Calu3 (cell line): Measurements from ENCODE around the gene ARVCF. TPM values are rescaled to one million over a fixed set of nuclear protein-coding genes. Genes with fewer than 3 reads are reported as not detected.

Experiments
- BruUV-seq: library from RNA; stranded (reverse); fragments of 400-500 nt; replicated peaks from 2 replicates; lab custom pipeline; 2021; lab: Mats Ljungman, UMichigan
- CTCF ChIA-PET: fragments of 300-600 bp; sonication (Branson Sonifier 250); formaldehyde crosslinking; loops from one replicate; lab custom pipeline; 2022; ENCODE audit warnings: antibody characterized with exemption; lab: Charles Lee
- DNase-seq: peaks from one replicate; pipeline ENCODE4 v3.0.0; 2022
- H3K27ac Mint-ChIP-seq: one replicate; pipeline ENCODE4 v1.8.0; 2022; ENCODE audit warnings: mixed read lengths; ENCODE audit not compliant: unreplicated experiment
- H3K27me3 Mint-ChIP-seq: one replicate; pipeline ENCODE4 v1.8.0; 2022; ENCODE audit warnings: mixed read lengths; ENCODE audit not compliant: unreplicated experiment
- H3K36me3 Mint-ChIP-seq: one replicate; pipeline ENCODE4 v1.8.0; 2022; ENCODE audit warnings: mild to moderate bottlenecking, moderate library complexity, mixed read lengths; ENCODE audit not compliant: insufficient read depth, unreplicated experiment
- H3K4me1 Mint-ChIP-seq: one replicate; pipeline ENCODE4 v1.8.0; 2022; ENCODE audit warnings: mild to moderate bottlenecking, low read depth, mixed read lengths; ENCODE audit not compliant: unreplicated experiment
- H3K4me3 Mint-ChIP-seq: one replicate; pipeline ENCODE4 v1.8.0; 2022; ENCODE audit warnings: mild to moderate bottlenecking, low read depth, moderate library complexity, mixed read lengths; ENCODE audit not compliant: unreplicated experiment
- H3K9me3 Mint-ChIP-seq: one replicate; pipeline ENCODE4 v1.8.0; 2022; ENCODE audit warnings: low read depth, mixed read lengths; ENCODE audit not compliant: unreplicated experiment
- CTCF ChIP-seq: fragments of 200-600 bp; IDR thresholded peaks from one replicate; pipeline ENCODE4 v1.8.0; 2022; ENCODE audit warnings: antibody characterized with exemption; ENCODE audit not compliant: unreplicated experiment
- intact Hi-C: fragments of 100-400 bp; cut with micrococcal nuclease; formaldehyde crosslinking; loops from one replicate; pipeline ENCODE4 v1.10.0; 2022; ENCODE audit not compliant: unreplicated experiment
- total RNA-seq: library from RNA; stranded (reverse); gene quantifications from 2 replicates; pipeline ENCODE4 v1.2.3, GENCODE V29; 2022

The ARVCF gene
- total RNA-seq, 1 experiment from 2014 or later, result 19.7 TPM

- Mint-ChIP-seq H3K4me3 (no peak overlapping the region), H3K36me3 (peaks cover 73% of the 10 kb centered on the region), H3K9me3 (no peaks in the 10 kb centered on the region), H3K27ac (peak overlapping the region; percentile 1), H3K27me3 (no peaks in the 10 kb centered on the region), H3K4me1 (peaks cover 45% of the 10 kb centered on the region)
- TF ChIP-seq CTCF, result peak; percentile 31
- BruUV-seq, result no TSS peak
- intact Hi-C loops, result no loop called here
- CTCF ChIA-PET, result interaction anchor here (0.7 kb wide), 1 partner anchor 209 kb away, joined by 3 read pairs; no protein-coding TSS in a partner anchor
- no peak for DNase-seq
These were observed 50.6 kb downstream of the ARVCF start for GRCh38 chr22:19965771-19966709.

DNA sequence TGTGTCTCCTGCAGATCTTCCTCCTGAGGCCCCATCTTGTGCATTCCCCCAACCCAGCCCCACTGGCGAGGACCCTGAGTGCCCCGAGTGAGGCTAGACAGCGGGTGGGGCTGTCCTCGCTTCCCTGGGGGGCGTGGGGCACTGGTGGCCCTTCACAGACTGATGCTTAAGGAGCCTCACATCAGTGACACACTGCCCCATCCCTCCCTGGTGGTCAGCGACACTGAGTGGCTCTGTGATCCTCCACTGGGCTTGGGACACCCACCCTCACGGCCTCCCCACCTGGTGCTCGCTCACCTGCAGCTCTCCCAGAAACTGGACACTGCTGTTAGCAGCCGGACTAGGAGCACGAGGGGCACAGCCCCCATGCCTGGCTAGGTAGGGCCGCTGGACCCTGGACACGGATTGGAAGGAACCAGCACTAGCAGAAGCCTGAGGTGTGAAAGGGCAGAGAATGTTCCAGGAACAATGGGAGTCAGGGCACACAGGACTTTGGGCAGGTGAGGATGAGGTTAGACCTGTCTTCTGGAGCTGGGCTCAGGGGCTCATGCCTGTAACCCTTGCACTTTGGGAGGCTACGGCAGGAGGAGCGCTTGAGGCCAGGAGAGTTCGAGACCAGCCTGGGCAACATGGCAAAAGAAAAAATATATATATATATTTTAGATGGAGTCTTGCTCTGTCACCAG lies 51.8 kb downstream of the ARVCF start:
- DNase-seq, result no peak
- BruUV-seq, result no TSS peak
- no peaks in the 10 kb centered on the region for H3K27me3 Mint-ChIP-seq
- no peaks in the 10 kb centered on the region for H3K9me3 Mint-ChIP-seq
- no peak overlapping the region for H3K27ac Mint-ChIP-seq
- intact Hi-C loops, result no loop called here
- no peak for TF ChIP-seq CTCF
- CTCF ChIA-PET, result no interaction called here
- no peak overlapping the region for H3K4me3 Mint-ChIP-seq
- H3K36me3 Mint-ChIP-seq, result peaks cover 73% of the 10 kb centered on the region
- peaks cover 57% of the 10 kb centered on the region for H3K4me1 Mint-ChIP-seq

DNA sequence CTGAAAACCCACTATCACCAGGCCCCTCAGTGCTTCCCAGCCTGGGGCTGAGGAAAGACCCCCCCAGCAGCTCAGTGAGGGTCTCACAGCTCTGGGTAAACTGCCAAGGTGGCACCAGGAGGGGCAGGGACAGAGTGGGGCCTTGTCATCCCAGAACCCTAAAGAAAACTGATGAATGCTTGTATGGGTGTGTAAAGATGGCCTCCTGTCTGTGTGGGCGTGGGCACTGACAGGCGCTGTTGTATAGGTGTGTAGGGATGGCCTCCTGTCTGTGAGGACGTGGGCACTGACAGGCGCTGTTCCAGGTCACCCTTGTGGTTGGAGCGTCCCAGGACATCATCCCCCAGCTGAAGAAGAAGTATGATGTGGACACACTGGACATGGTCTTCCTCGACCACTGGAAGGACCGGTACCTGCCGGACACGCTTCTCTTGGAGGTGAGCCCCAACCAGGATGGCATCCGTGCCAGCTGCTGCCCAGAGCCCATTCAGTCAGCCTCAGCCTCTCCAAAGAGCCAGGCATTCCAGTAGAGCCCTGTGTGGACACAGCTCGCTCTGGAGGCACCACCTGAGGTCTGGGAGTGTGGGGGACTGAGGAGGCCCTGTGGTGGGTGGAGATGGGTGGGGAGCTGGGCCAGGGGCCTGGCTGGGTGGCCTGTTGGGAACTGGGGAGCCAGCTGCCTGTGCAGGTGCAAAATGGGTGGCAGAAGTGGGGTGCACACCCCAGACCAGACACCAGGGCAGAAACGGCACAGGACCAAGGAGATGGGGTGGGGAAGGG lies 52.6 kb downstream of the ARVCF start:
- CTCF ChIA-PET, result interaction anchor here (2.4 to 2.8 kb wide), 2 partner anchors 10 to 49 kb away, joined by 11 to 17 read pairs; no protein-coding TSS in a partner anchor
- H3K4me3 Mint-ChIP-seq, result peak overlapping the region; percentile 78

More for the DNA sequence above, 52.6 kb downstream of the ARVCF start:
- no peak for DNase-seq
- H3K27me3 Mint-ChIP-seq, result no peaks in the 10 kb centered on the region
- H3K4me1 Mint-ChIP-seq, result peaks cover 65% of the 10 kb centered on the region
- intact Hi-C loops, result no loop called here
- H3K27ac Mint-ChIP-seq, result peak overlapping the region; percentile 96
- no peak for TF ChIP-seq CTCF
- H3K36me3 Mint-ChIP-seq, result peaks cover 73% of the 10 kb centered on the region
- no peaks in the 10 kb centered on the region for H3K9me3 Mint-ChIP-seq
- no TSS peak for BruUV-seq
